ENCODE results near the gene NPNT.
"Not testable (repeated sequence)": the region's sequence is repeated elsewhere in the genome, so short reads cannot be mapped to it uniquely, and the experiment has no call there.

Gene NPNT

DNA sequence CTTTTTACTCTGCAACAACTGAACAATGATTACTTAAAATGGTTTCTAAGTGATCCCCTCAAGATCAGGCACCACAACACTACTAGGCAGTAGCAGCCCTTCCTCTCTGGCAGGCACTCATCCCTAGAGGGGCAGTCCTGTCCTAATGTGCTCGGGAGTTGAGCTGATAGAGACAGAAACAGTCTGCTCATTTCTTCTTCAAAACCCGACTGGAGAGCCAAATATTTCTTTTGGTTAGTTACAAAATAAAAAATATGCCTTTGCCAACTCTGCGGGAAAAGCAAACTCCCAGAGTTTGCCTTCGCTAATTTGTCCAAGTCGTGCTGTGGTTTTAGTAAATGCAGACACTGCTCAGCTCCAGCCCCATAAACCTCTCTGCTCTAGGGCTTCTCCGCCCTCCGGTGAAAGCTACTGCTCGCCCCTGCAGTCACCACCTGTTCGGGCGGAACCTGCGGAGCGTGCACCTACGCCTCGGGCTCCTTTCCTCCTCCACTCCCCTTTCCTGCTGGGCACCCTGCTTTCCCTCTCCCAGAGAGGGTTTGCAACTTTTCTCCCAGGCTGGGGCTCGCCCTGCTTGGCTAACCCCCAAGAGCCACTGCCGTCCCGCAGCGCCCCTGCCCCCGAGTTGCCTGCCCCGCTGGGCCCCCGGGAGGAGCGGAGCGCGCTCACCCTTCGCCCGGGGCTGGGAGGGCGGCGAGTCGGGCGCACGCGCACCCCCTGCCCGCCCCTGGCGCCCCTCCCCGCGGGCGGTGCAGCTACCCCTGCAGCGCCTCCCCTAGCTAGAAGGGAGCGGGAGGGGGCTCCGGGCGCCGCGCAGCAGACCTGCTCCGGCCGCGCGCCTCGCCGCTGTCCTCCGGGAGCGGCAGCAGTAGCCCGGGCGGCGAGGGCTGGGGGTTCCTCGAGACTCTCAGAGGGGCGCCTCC is at the start of gene NPNT:
NPNT (plus strand) TSS at position 812 of the 923 bp plus-strand sequence. CDS start 182 bp downstream, outside the sequence.
- no peak for DNase-seq (ENCODE audit: low read depth, low spot score)

DNA sequence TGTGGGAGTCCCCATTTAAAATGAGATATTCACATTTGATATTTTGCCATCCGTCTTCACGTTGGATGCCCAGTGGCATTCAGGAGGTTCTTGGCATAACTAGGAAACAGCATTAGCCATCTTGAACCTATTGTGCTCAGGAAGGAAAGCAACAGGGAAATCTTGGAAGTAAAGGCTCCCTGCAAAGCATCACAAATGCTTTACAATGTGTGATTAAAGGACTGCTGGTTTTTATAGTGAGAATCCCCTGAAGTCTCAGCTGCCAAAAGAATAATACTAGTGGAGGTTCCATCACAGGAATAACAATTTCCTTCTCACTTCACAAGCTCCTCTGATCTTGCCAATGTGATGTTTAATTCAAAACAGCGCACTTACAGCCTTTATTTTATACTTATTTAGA is 49.7 kb upstream of the NPNT start:
- no peak for DNase-seq (ENCODE audit: low read depth, low spot score)

DNA sequence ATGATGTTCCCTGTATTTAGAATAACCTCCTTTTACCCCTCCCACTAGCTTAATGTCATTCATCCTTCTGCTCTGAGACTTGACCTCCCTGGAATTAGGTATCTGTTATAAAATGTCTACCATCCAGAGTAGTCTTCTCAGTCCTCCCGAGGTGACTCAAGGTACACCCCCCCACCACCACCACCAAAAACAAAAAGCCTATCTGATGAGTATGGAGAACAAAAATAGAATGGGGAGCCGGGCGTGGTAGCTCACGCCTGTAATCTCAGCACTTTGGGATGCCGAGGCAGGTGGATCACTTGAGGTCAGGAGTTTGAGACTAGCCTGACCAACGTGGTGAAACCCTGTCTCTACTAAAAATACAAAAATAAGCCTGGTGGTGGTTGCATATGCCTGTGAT is 46.9 kb upstream of the NPNT start:
- not testable (repeated sequence) for DNase-seq (ENCODE audit: low read depth, low spot score)

- DNase-seq (ENCODE audit: low read depth, low spot score) = no peak
Measured at GRCh38 chr4:105851196-105851595, 44.1 kb upstream of the NPNT start.

- DNase-seq (ENCODE audit: low read depth, low spot score) = not testable (repeated sequence)
Measured at GRCh38 chr4:105852230-105852629, 43.0 kb upstream of the NPNT start.

GRCh38 chr4:105858466-105859040 is 36.7 kb upstream of the NPNT start:
- DNase-seq (ENCODE audit: low read depth, low spot score) = no peak

- DNase-seq (ENCODE audit: low read depth, low spot score) = no peak
Measured at GRCh38 chr4:105859233-105859632, 36.0 kb upstream of the NPNT start.

DNA sequence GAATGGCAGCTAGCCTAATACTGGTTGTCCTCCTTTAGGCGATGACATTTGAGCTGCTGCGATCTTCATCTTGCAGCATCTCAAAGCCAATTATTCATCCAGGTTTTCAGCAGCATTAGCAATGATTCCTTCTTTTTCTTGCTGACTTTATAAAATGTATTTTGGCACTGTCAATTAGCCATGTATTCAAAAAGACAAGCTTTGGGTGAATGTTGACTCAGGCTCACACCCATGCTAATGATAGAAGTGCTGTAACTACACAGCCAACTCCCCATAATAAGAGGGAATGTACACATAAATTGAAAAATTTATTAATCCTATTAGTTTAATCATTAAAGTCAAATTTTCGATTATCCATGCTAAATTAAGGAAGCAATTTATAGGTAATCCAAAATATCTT is 24.3 kb upstream of the NPNT start:
- DNase-seq (ENCODE audit: low read depth, low spot score) = no peak

- DNase-seq (ENCODE audit: low read depth, low spot score) = no peak
Measured at GRCh38 chr4:105871997-105872396, 23.3 kb upstream of the NPNT start.

- DNase-seq (ENCODE audit: low read depth, low spot score) = no peak
Measured at GRCh38 chr4:105875233-105875632, 20.0 kb upstream of the NPNT start.

- DNase-seq (ENCODE audit: low read depth, low spot score) = no peak
Measured at GRCh38 chr4:105878668-105879067, 16.6 kb upstream of the NPNT start.

DNA sequence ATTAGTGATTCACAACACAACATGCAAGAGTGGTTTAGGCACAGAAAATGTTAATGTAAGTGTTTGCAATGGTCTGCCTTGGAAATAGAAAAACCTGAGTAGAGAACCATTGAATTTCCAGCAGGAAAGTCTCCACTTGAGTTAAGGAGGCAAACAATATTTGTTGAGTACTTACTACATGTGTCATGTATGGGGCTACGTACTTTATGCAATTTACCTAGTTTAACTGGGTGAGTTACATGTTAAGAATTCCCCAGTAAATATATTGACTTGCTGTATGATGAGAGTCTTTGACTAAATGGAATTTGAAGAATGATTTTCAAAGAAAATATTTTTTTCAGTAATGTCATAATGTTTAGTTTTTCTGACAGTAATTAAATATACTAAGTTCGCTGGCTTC is 7.8 kb upstream of the NPNT start:
- no peak for DNase-seq (ENCODE audit: low read depth, low spot score)

- no peak for DNase-seq (ENCODE audit: low read depth, low spot score)
Measured at GRCh38 chr4:105895583-105896460, 551 bp downstream of the NPNT start.

GRCh38 chr4:105896461-105896942 is 1.2 kb downstream of the NPNT start:
- no peak for DNase-seq (ENCODE audit: low read depth, low spot score)

- no peak for DNase-seq (ENCODE audit: low read depth, low spot score)
Measured at GRCh38 chr4:105896984-105897775, 1.9 kb downstream of the NPNT start.

DNA sequence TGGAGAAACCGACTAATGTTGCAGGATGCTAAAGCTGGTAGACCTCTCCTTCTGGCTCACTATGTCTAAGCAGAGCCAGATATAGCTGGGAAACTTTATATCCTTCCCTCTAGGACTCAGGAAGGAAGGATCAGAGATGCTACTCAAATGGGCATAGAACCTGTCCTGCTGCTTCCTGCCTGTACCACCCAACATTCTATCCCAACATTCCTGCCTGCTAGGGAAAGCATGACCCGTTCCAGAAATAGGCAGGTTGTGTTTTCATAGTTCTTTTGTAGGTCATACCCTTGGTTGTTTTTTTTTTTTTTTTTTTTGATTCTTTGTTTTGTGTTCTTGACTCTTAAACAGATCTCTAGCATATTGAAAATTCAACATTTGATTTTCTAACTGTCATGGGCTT is 5.3 kb downstream of the NPNT start:
- no peak for DNase-seq (ENCODE audit: low read depth, low spot score)

DNA sequence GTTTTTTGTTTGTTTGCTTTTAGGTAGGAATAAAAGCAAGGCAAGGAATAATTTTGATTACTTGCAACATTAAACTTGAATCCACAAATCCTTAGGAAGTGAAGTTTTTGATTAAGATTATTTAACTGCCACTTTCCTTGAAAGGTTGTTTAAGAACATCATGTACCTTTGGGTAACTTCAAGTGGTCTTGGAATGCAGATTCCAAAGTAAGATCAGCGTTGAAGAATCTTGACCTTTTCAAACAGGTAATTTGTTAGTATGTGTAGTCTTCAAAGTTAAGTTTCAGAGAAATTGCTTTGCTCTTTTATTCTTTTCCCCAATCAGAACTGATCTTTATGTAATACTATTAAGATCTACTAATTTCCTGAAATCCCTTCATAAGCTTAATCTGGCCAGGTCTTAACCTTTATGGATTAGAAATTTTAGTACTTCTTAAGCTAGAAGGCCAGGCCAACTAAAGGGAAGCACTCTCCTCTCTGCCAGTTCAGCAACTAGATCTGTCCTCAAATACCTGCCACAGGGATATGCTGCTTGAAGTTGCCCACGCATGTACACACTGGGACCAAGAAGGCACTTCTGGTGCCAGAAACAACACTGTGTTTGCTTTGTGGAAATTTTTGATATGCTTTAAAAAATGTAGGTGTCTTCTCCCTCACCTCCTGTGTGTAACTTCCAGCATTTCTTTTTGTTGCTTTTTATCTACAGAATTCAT is 7.4 kb downstream of the NPNT start:
- no peak for DNase-seq (ENCODE audit: low read depth, low spot score)

GRCh38 chr4:105909787-105910281 is 14.6 kb downstream of the NPNT start:
- no peak for DNase-seq (ENCODE audit: low read depth, low spot score)

DNA sequence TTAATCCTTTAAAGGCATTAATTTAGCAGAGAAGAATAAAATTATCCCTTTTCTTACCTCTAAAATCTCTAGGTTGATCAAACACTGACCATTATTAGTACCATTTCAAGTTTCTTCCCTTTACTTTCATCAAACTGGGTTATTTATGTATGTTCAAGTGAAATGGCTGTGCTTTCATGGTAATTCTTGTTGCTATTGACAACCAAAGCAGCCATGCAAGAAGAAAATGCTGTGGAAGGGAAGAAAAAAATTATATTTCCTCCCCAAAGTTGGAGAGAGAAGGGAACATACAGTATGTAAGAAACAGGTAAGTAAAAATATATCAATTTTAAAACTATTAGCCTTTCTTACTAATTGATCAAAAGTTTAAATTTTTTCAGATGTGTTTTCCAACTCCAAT is 16.2 kb downstream of the NPNT start:
- DNase-seq (ENCODE audit: low read depth, low spot score) = no peak

DNA sequence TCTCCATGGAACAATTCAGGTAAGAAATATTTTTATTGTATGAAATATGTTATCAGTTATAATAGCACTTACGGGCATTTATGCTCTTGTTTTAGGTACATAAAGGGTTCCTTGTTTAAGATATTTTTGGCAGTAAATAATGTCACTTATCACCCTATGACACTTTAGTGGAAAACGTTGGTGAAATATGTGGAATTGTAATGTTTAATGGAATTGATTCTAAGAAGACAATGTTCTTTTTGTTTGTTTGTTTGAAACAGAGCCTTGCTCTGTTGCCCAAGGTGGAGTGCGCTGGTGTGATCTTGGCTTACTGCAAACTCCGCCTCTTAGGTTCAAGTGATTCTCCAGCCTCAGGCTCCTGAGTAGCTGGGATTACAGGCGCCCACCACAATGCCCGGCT is 17.4 kb downstream of the NPNT start:
- no peak for DNase-seq (ENCODE audit: low read depth, low spot score)

All from activated naive CD8-positive, alpha-beta T cell treated with anti-CD3 and anti-CD28 coated beads, Interleukin-2, amount 50 U/mL, for 16 hours (primary cell).